Mesenchymal stem cell (in vitro differentiated cells and primary cell): ENCODE measurements around the gene PPL.
A peak's percentile ranks its signal among the peaks of the same experiment; 100 is the strongest.
"Not testable (repeated sequence)": the region's sequence is repeated elsewhere in the genome, so short reads cannot be mapped to it uniquely, and the experiment has no call there.

Source experiments
- DNase-seq: peaks from one replicate; pipeline ENCODE4 v3.0.0-alpha.2; 2013
- H2AFZ ChIP-seq: one replicate; pipeline ENCODE4 v1.6.1; 2013; ENCODE audit warnings: low read depth, mild to moderate bottlenecking, control low read depth, inconsistent platforms, low read length, moderate library complexity
- H2AK5ac ChIP-seq: 2 replicates; pipeline ENCODE4 v1.6.1; 2013; ENCODE audit warnings: low read length, moderate library complexity, mild to moderate bottlenecking, inconsistent platforms; ENCODE audit not compliant: severe bottlenecking
- H2BK120ac ChIP-seq: one replicate; pipeline ENCODE4 v1.6.1; 2013; ENCODE audit warnings: low read depth, mild to moderate bottlenecking, inconsistent platforms, low read length, moderate library complexity
- H2BK12ac ChIP-seq, 2 experiments: one replicate each; pipeline ENCODE4 v1.6.1; 2013; ENCODE audit warnings: inconsistent platforms in 2 of 2, low read length in 2 of 2, mild to moderate bottlenecking in 2 of 2, moderate library complexity in 2 of 2, control low read depth in 1 of 2
- H2BK15ac ChIP-seq: one replicate; pipeline ENCODE4 v1.6.1; 2013; ENCODE audit warnings: mild to moderate bottlenecking, low read depth, inconsistent platforms; ENCODE audit not compliant: poor library complexity, severe bottlenecking
- H2BK5ac ChIP-seq: 2 replicates; pipeline ENCODE4 v1.6.1; 2013; ENCODE audit warnings: low read depth, mild to moderate bottlenecking, low read length, control low read depth, inconsistent platforms; ENCODE audit not compliant: poor library complexity, severe bottlenecking
- H3K14ac ChIP-seq, 2 experiments: one replicate each; pipeline ENCODE4 v1.6.1; 2013; ENCODE audit warnings: inconsistent platforms in 2 of 2, low read length in 2 of 2, control low read depth in 1 of 2, mild to moderate bottlenecking in 1 of 2, moderate library complexity in 1 of 2
- H3K18ac ChIP-seq, 2 experiments: one replicate each; pipeline ENCODE4 v1.6.1; 2013; ENCODE audit warnings: inconsistent platforms in 2 of 2, low read length in 2 of 2, control low read depth in 1 of 2, low read depth in 1 of 2, mild to moderate bottlenecking in 1 of 2
- H3K23ac ChIP-seq, 2 experiments: one replicate each; pipeline ENCODE4 v1.6.1; 2013; ENCODE audit warnings: inconsistent platforms in 2 of 2, low read length in 2 of 2, mild to moderate bottlenecking in 2 of 2, moderate library complexity in 2 of 2, control low read depth in 1 of 2
- H3K27ac ChIP-seq: 2 replicates; pipeline ENCODE4 v1.5.1; 2013; ENCODE audit warnings: mild to moderate bottlenecking, moderate library complexity, low read length, control low read depth, inconsistent platforms; ENCODE audit not compliant: poor library complexity, severe bottlenecking
- H3K27me3 ChIP-seq, 2 experiments: 2 replicates each; pipeline versions ENCODE4 v1.6.1 to v1.7.0; 2013; ENCODE audit warnings: low read length in 2 of 2, mild to moderate bottlenecking in 2 of 2, moderate library complexity in 2 of 2, control low read depth in 1 of 2, inconsistent platforms in 1 of 2; ENCODE audit not compliant: control insufficient read depth in 1 of 2, insufficient read depth in 1 of 2
- H3K36me3 ChIP-seq, 2 experiments: 2 replicates each; pipeline versions ENCODE4 v1.6.1 to v1.7.0; 2013; ENCODE audit warnings: low read length in 2 of 2, control low read depth in 1 of 2, inconsistent platforms in 1 of 2, low read depth in 1 of 2, mild to moderate bottlenecking in 1 of 2; ENCODE audit not compliant: insufficient read depth in 2 of 2, control insufficient read depth in 1 of 2
- H3K4ac ChIP-seq, 2 experiments: one replicate each; pipeline ENCODE4 v1.6.1; 2013; ENCODE audit warnings: inconsistent platforms in 2 of 2, low read length in 2 of 2, mild to moderate bottlenecking in 2 of 2, moderate library complexity in 2 of 2, control low read depth in 1 of 2, low read depth in 1 of 2
- H3K4me1 ChIP-seq: 2 replicates; pipeline ENCODE4 v1.6.1; 2013; ENCODE audit warnings: low read depth, low read length, control low read depth; ENCODE audit not compliant: control insufficient read depth, insufficient read depth
- H3K4me2 ChIP-seq: 2 replicates; pipeline ENCODE4 v1.6.1; 2013; ENCODE audit warnings: low read length, mild to moderate bottlenecking, inconsistent platforms; ENCODE audit not compliant: poor library complexity, severe bottlenecking
- H3K4me3 ChIP-seq, 2 experiments: 2 replicates each; pipeline versions ENCODE4 v1.5.1 to v1.7.0; 2013; ENCODE audit warnings: low read length in 2 of 2, mild to moderate bottlenecking in 2 of 2, control low read depth in 1 of 2, low read depth in 1 of 2; ENCODE audit not compliant: insufficient read depth in 1 of 2
- H3K79me1 ChIP-seq: replicated peaks from 2 replicates; pipeline ENCODE4 v1.6.1; 2013; ENCODE audit warnings: mild to moderate bottlenecking, control low read depth, low read length, inconsistent platforms; ENCODE audit not compliant: poor library complexity, severe bottlenecking
- H3K9ac ChIP-seq: 2 replicates; pipeline ENCODE4 v1.7.0; 2013; ENCODE audit warnings: mild to moderate bottlenecking, low read length, moderate library complexity
- H3K9me3 ChIP-seq: 2 replicates; pipeline ENCODE4 v1.7.0; 2013; ENCODE audit warnings: mild to moderate bottlenecking, low read length; ENCODE audit not compliant: control insufficient read depth
- H4K8ac ChIP-seq: one replicate; pipeline ENCODE4 v1.6.1; 2013; ENCODE audit warnings: inconsistent platforms, mild to moderate bottlenecking, low read length, moderate library complexity
- H4K91ac ChIP-seq: one replicate; pipeline ENCODE4 v1.6.1; 2013; ENCODE audit warnings: mild to moderate bottlenecking, low read length, inconsistent platforms
- WGBS: methylation state at CpG from one replicate; pipeline ENCODE4 v1.1.7; 2013; ENCODE audit warnings: mixed read lengths; 5-methylcytosine and 5-hydroxymethylcytosine counted together

The PPL gene

DNA sequence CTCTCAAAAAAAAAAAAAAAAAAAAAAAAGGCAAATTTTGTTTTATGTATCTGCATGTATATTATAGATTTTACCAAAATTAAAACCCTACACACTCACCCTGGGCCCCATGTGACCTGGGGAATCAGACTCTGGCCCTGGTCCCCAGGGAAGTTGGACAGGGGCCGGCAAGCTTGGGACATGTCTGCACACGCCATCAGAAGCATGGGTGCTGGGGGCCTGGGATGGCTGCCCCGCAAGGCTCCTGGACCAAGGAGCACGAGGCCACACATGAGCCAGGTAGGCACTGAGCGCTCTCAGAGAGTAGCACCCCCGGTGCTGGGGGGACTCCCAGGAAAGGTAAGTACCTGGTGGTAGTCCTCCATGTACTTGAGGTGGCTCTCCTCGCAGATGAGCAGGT is 39.6 kb downstream of the PPL start:
- Histone ChIP-seq H2BK120ac (no peak overlapping the region), H2BK12ac (peak overlapping the region in 1 of 2 experiments; percentile 29), H4K91ac (peak overlapping the region; percentile 25), H3K4ac (no peak overlapping the region), H2BK5ac (no peak overlapping the region), H2BK15ac (no peak overlapping the region), H3K36me3 (peaks cover 67 to 95% of the 10 kb centered on the region in 2 experiments), H4K8ac (no peak overlapping the region), H2AK5ac (peak overlapping the region; percentile 32), H3K79me1 (no peaks in the 10 kb centered on the region), H3K14ac (no peak overlapping the region), H2AFZ (no peak overlapping the region), H3K27me3 (no peaks in the 10 kb centered on the region), H3K4me3 (no peak overlapping the region), H3K4me2 (no peak overlapping the region), H3K18ac (no peak overlapping the region), H3K4me1 (peaks cover 13% of the 10 kb centered on the region), H3K27ac (no peak overlapping the region), H3K23ac (no peak overlapping the region), H3K9ac (no peak overlapping the region), H3K9me3 (peaks cover 5% of the 10 kb centered on the region)
- no peak for DNase-seq
- WGBS: 91% methylated on average over 7 of the region's 7 CpGs

GRCh38 chr16:4896761-4897160 is 40.2 kb downstream of the PPL start:
- not testable (repeated sequence) for H3K27ac ChIP-seq, H3K14ac ChIP-seq, H3K4me2 ChIP-seq, H3K9me3 ChIP-seq, DNase-seq, H3K23ac ChIP-seq, H3K9ac ChIP-seq, H2BK5ac ChIP-seq, H2BK12ac ChIP-seq, H3K27me3 ChIP-seq, H3K4ac ChIP-seq, H2BK15ac ChIP-seq, H4K8ac ChIP-seq, H2AK5ac ChIP-seq, H3K79me1 ChIP-seq, H4K91ac ChIP-seq, H2AFZ ChIP-seq, H2BK120ac ChIP-seq, H3K4me3 ChIP-seq, H3K18ac ChIP-seq
- peaks cover 67 to 95% of the 10 kb centered on the region in 2 experiments for H3K36me3 ChIP-seq
- peaks cover 18% of the 10 kb centered on the region for H3K4me1 ChIP-seq
- WGBS: 95% methylated on average over 7 of the region's 9 CpGs

GRCh38 chr16:4895366-4895765 is 41.6 kb downstream of the PPL start:
- Histone ChIP-seq H3K27me3 (no peaks in the 10 kb centered on the region), H3K36me3 (peaks cover 75 to 98% of the 10 kb centered on the region in 2 experiments), H3K4me1 (peaks cover 16% of the 10 kb centered on the region), H3K23ac (no peak overlapping the region), H3K4ac (no peak overlapping the region), H4K8ac (no peak overlapping the region), H2BK15ac (no peak overlapping the region), H3K4me2 (no peak overlapping the region), H2AFZ (no peak overlapping the region), H2BK120ac (no peak overlapping the region), H2BK5ac (no peak overlapping the region), H3K79me1 (no peaks in the 10 kb centered on the region), H2BK12ac (no peak overlapping the region), H3K9me3 (peaks cover 5% of the 10 kb centered on the region), H3K27ac (no peak overlapping the region), H3K18ac (no peak overlapping the region), H4K91ac (no peak overlapping the region), H2AK5ac (no peak overlapping the region), H3K4me3 (no peak overlapping the region), H3K9ac (no peak overlapping the region), H3K14ac (no peak overlapping the region)
- WGBS: 94% methylated on average over 13 of the region's 13 CpGs
- DNase-seq: no peak

GRCh38 chr16:4894276-4895150 is 42.4 kb downstream of the PPL start:
- H3K4me3 ChIP-seq: no peak overlapping the region
- no peak overlapping the region for H3K23ac ChIP-seq
- peaks cover 16% of the 10 kb centered on the region for H3K4me1 ChIP-seq
- H3K36me3 ChIP-seq: peaks cover 83 to 98% of the 10 kb centered on the region in 2 experiments
- H4K8ac ChIP-seq: no peak overlapping the region
- H3K4ac ChIP-seq: no peak overlapping the region
- no peak overlapping the region for H2BK5ac ChIP-seq
- WGBS: 94% methylated on average over 20 of the region's 22 CpGs
- peaks cover 5% of the 10 kb centered on the region for H3K9me3 ChIP-seq
- H4K91ac ChIP-seq: no peak overlapping the region
- H3K4me2 ChIP-seq: no peak overlapping the region
- no peak overlapping the region for H2BK120ac ChIP-seq
- H3K18ac ChIP-seq: no peak overlapping the region
- no peak overlapping the region for H3K9ac ChIP-seq
- H3K14ac ChIP-seq: no peak overlapping the region
- peaks cover 7% of the 10 kb centered on the region for H3K79me1 ChIP-seq
- H3K27me3 ChIP-seq: no peaks in the 10 kb centered on the region
- DNase-seq: no peak
- no peak overlapping the region for H3K27ac ChIP-seq
- H2AK5ac ChIP-seq: no peak overlapping the region
- no peak overlapping the region for H2BK15ac ChIP-seq
- H2AFZ ChIP-seq: no peak overlapping the region
- H2BK12ac ChIP-seq: no peak overlapping the region
